ENCODE measurements around the gene EFCAB9. TPM values are rescaled to one million over a fixed set of nuclear protein-coding genes. Genes with fewer than 3 reads are reported as not detected.

EFCAB9 gene
- total RNA-seq, 1 donor from 2014 or later: not detected

- FAIRE-seq (no peak), DNase-seq (ENCODE audit: low read depth) (no peak)
- Histone ChIP-seq H3K4me3 (ENCODE audit: low read depth, low read length) (no peak overlapping the region), H3K27me3 (ENCODE audit: control insufficient read depth, insufficient read depth, low read length) (no peaks in the 10 kb centered on the region), H3K36me3 (ENCODE audit: control insufficient read depth, insufficient read depth, low read length) (peaks cover 5% of the 10 kb centered on the region)
- no peak for TF ChIP-seq CTCF (IDR thresholded peaks at IDR 0.05; ENCODE audit: insufficient read depth, low read length, severe bottlenecking)
Observed at GRCh38 chr5:172238334-172238733, 44.4 kb downstream of the EFCAB9 start.

GRCh38 chr5:172243302-172243701, 49.3 kb downstream of the EFCAB9 start:
- FAIRE-seq (no peak), DNase-seq (ENCODE audit: low read depth) (no peak)
- Histone ChIP-seq H3K36me3 (ENCODE audit: control insufficient read depth, insufficient read depth, low read length) (no peaks in the 10 kb centered on the region), H3K4me3 (ENCODE audit: low read depth, low read length) (no peak overlapping the region), H3K27me3 (ENCODE audit: control insufficient read depth, insufficient read depth, low read length) (no peaks in the 10 kb centered on the region)
- no peak for TF ChIP-seq CTCF (IDR thresholded peaks at IDR 0.05; ENCODE audit: insufficient read depth, low read length, severe bottlenecking)

GRCh38 chr5:172245046-172245445, 51.1 kb downstream of the EFCAB9 start:
- no peak for FAIRE-seq
- no peaks in the 10 kb centered on the region for H3K36me3 ChIP-seq (ENCODE audit: control insufficient read depth, insufficient read depth, low read length)
- H3K4me3 ChIP-seq (ENCODE audit: low read depth, low read length): no peak overlapping the region
- TF ChIP-seq CTCF (IDR thresholded peaks at IDR 0.05; ENCODE audit: insufficient read depth, low read length, severe bottlenecking): no peak
- DNase-seq (ENCODE audit: low read depth): no peak
- no peaks in the 10 kb centered on the region for H3K27me3 ChIP-seq (ENCODE audit: control insufficient read depth, insufficient read depth, low read length)

GRCh38 chr5:172245703-172246125, 51.7 kb downstream of the EFCAB9 start:
- DNase-seq (ENCODE audit: low read depth) (no peak), FAIRE-seq (no peak)
- no peak overlapping the region for H3K4me3 ChIP-seq (ENCODE audit: low read depth, low read length)
- no peak for TF ChIP-seq CTCF (IDR thresholded peaks at IDR 0.05; ENCODE audit: insufficient read depth, low read length, severe bottlenecking)
- H3K27me3 ChIP-seq (ENCODE audit: control insufficient read depth, insufficient read depth, low read length): no peaks in the 10 kb centered on the region
- no peaks in the 10 kb centered on the region for H3K36me3 ChIP-seq (ENCODE audit: control insufficient read depth, insufficient read depth, low read length)

GRCh38 chr5:172248637-172249036, 54.7 kb downstream of the EFCAB9 start:
- Histone ChIP-seq H3K4me3 (ENCODE audit: low read depth, low read length) (no peak overlapping the region), H3K27me3 (ENCODE audit: control insufficient read depth, insufficient read depth, low read length) (no peaks in the 10 kb centered on the region), H3K36me3 (ENCODE audit: control insufficient read depth, insufficient read depth, low read length) (no peaks in the 10 kb centered on the region)
- DNase-seq (ENCODE audit: low read depth) (no peak), FAIRE-seq (no peak)
- no peak for TF ChIP-seq CTCF (IDR thresholded peaks at IDR 0.05; ENCODE audit: insufficient read depth, low read length, severe bottlenecking)

GRCh38 chr5:172251419-172251818, 57.4 kb downstream of the EFCAB9 start:
- no peak for TF ChIP-seq CTCF (IDR thresholded peaks at IDR 0.05; ENCODE audit: insufficient read depth, low read length, severe bottlenecking)

More at GRCh38 chr5:172251419-172251818, 57.4 kb downstream of the EFCAB9 start:
- Histone ChIP-seq H3K36me3 (ENCODE audit: control insufficient read depth, insufficient read depth, low read length) (peaks cover 3% of the 10 kb centered on the region), H3K4me3 (ENCODE audit: low read depth, low read length) (no peak overlapping the region), H3K27me3 (ENCODE audit: control insufficient read depth, insufficient read depth, low read length) (no peaks in the 10 kb centered on the region)
- FAIRE-seq: no peak
- DNase-seq (ENCODE audit: low read depth): no peak

Measured in bronchial epithelial cell (primary cell).